Kidney (tissue), 14 donors: ENCODE results near the gene WWOX. TPM values are rescaled to one million over a fixed set of nuclear protein-coding genes. Genes with fewer than 3 reads are reported as not detected.
A peak's percentile ranks its signal among the peaks of the same experiment; 100 is the strongest.

Experiments
- DNase-seq, 5 donors: peaks; one replicate each; pipeline ENCODE4 v3.0.0-alpha.2; 2013 to 2020
- FAIRE-seq: peaks from 2 replicates; lab custom pipeline; 2012; peaks lifted over from hg19 to GRCh38; lab: Jason Lieb, UNC
- H3K27ac ChIP-seq, 2 donors: one replicate each; pipeline ENCODE4 v1.7.0; 2013; ENCODE audit warnings: low read depth in 2 of 2, low read length in 2 of 2, inconsistent platforms in 1 of 2
- H3K27me3 ChIP-seq: one replicate; pipeline ENCODE4 v1.7.1; 2013; ENCODE audit warnings: low read length, inconsistent platforms; ENCODE audit not compliant: control insufficient read depth, insufficient read depth
- H3K36me3 ChIP-seq, 3 donors: one replicate each; pipeline versions ENCODE4 v1.7.0 to v1.7.1; 2013; ENCODE audit warnings: low read length in 3 of 3, control low read depth in 1 of 3, inconsistent platforms in 1 of 3; ENCODE audit not compliant: insufficient read depth in 3 of 3, control insufficient read depth in 2 of 3
- H3K4me1 ChIP-seq, 3 donors: one replicate each; pipeline versions ENCODE4 v1.7.0 to v1.7.1; 2013; ENCODE audit warnings: low read length in 3 of 3, inconsistent platforms in 1 of 3, low read depth in 1 of 3; ENCODE audit not compliant: control insufficient read depth in 2 of 3, insufficient read depth in 2 of 3
- H3K4me3 ChIP-seq, 3 donors: one replicate each; pipeline versions ENCODE4 v1.7.0 to v1.8.1; 2013; ENCODE audit warnings: low read length in 3 of 3, control low read depth in 1 of 3, inconsistent platforms in 1 of 3
- H3K9ac ChIP-seq, 3 donors: one replicate each; pipeline versions ENCODE4 v1.7.0 to v1.7.1; 2013; ENCODE audit warnings: low read length in 3 of 3, control low read depth in 1 of 3, inconsistent platforms in 1 of 3
- H3K9me3 ChIP-seq, 3 donors: one replicate each; pipeline versions ENCODE4 v1.7.0 to v1.7.1; 2013; ENCODE audit warnings: low read length in 3 of 3, control low read depth in 1 of 3, inconsistent platforms in 1 of 3; ENCODE audit not compliant: control insufficient read depth in 2 of 3, insufficient read depth in 1 of 3
- CTCF ChIP-seq: IDR thresholded peaks from 3 replicates; pipeline ENCODE4 v1.5.1; 2012; ENCODE audit warnings: mild to moderate bottlenecking, moderate library complexity, borderline replicate concordance; ENCODE audit not compliant: insufficient read depth; ENCODE audit errors: extremely low read depth
- intact Hi-C: fragments of 100-400 bp; cut with DNase I; formaldehyde crosslinking; loops from one replicate; pipeline ENCODE4 v1.11.1; 2022
- polyA plus RNA-seq: library from polyadenylated mRNA; stranded (reverse); fragments of 350-450 nt; fragmentation: Illumina TruSeq; extraction: RNeasy Lipid Tissue Mini Kit (QIAGEN cat#74804); gene quantifications from one replicate; pipeline ENCODE4 v1.2.3, GENCODE V29; 2014; ENCODE audit warnings: low read depth, low replicate concordance; ENCODE audit not compliant: insufficient read depth
- total RNA-seq: library from RNA; stranded (reverse); fragmentation: NEBNext Ultra II Directional; extraction: Animal tissue kit (Norgen Biotek cat#: 25700); gene quantifications from one replicate; pipeline ENCODE4 v1.2.1, GENCODE V29; 2021
- donor health status: control.
- donor health status: control.
- donor health status: control.
- donor health status: control.
- donor health status: control.
- donor health status: DM: yes; HTN: yes; CAD: no.
- donor health status: Normal renal cell carcinoma (clear cell type).

The WWOX gene
- total and polyA plus RNA-seq, 2 donors from 2014 or later: 22.5 to 30.3 TPM

GRCh38 chr16:78596348-78596995 is 497.0 kb downstream of the WWOX start:
- no peak for TF ChIP-seq CTCF
- no peak for FAIRE-seq

GRCh38 chr16:78596996-78597422 is 497.6 kb downstream of the WWOX start:
- intact Hi-C loops: no loop called here
- no peak for DNase-seq
- Histone ChIP-seq H3K27ac (no peak overlapping the region), H3K9ac (no peak overlapping the region), H3K9me3 (no peaks in the 10 kb centered on the region), H3K4me1 (no peaks in the 10 kb centered on the region), H3K36me3 (no peaks in the 10 kb centered on the region), H3K4me3 (no peak overlapping the region), H3K27me3 (no peaks in the 10 kb centered on the region)
- no peak for FAIRE-seq
- no peak for TF ChIP-seq CTCF

More at GRCh38 chr16:78596348-78596995, 497.0 kb downstream of the WWOX start:
- Histone ChIP-seq H3K9me3 (no peaks in the 10 kb centered on the region), H3K4me1 (no peaks in the 10 kb centered on the region), H3K27ac (no peak overlapping the region), H3K9ac (no peak overlapping the region), H3K27me3 (no peaks in the 10 kb centered on the region), H3K36me3 (no peaks in the 10 kb centered on the region), H3K4me3 (no peak overlapping the region)
- DNase-seq: no peak
- intact Hi-C loops: no loop called here

GRCh38 chr16:78597809-78598570 is 498.5 kb downstream of the WWOX start:
- intact Hi-C loops: no loop called here
- no peaks in the 10 kb centered on the region for H3K27me3 ChIP-seq
- H3K4me1 ChIP-seq: no peaks in the 10 kb centered on the region
- no peak overlapping the region for H3K9ac ChIP-seq
- no peak for FAIRE-seq
- H3K36me3 ChIP-seq: no peaks in the 10 kb centered on the region
- H3K27ac ChIP-seq: no peak overlapping the region
- H3K9me3 ChIP-seq: no peaks in the 10 kb centered on the region
- peak in 1 of 5 donors; percentile 18 for DNase-seq
- no peak for TF ChIP-seq CTCF
- H3K4me3 ChIP-seq: no peak overlapping the region
